ENCODE data around the gene RAB11A.

DNA sequence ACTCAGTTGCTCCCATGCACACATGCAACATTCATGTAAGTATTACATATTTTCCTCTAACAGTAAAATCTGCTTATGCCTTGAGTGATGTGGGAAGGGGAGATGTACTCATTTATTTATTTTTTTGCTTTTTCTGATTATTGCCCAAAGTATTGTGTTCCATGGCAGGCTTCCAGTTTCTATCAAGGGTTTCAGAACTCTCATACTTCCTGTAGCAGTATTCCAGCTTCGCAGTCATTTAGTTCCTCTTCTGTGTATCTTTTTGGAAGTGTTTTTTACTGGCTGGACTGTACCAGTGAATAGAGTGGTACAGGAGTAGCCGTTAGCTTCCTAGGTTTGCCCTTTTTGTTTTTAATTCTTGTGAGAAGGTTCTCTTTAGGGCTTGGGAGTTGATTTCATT, 26.9 kb downstream of the RAB11A start:
- no peak for TF ChIP-seq ZNF302 (CRISPR knock-in tag; IDR thresholded peaks at IDR 0.05)
- no peak for TF ChIP-seq NFE2L2 (conservative IDR thresholded peaks at IDR 0.05; ENCODE audit: low read length)
- TF ChIP-seq PHF8 (IDR thresholded peaks at IDR 0.05; ENCODE audit: borderline replicate concordance, low read depth), result no peak
- no peak for TF ChIP-seq HDAC2 (IDR thresholded peaks at IDR 0.05)

Data from A549 (cell line).